DMS114 treated with DMSO at 0.1 percent for 48 hours (cell line): ENCODE data around the gene GLG1.
"Not testable (repeated sequence)": the region's sequence is repeated elsewhere in the genome, so short reads cannot be mapped to it uniquely, and the experiment has no call there.

Experiments used
- DNase-seq: peaks from one replicate; lab custom pipeline; 2025; ENCODE audit not compliant: unreplicated experiment; lab: John Stamatoyannopoulos, UW

Gene GLG1

DNA sequence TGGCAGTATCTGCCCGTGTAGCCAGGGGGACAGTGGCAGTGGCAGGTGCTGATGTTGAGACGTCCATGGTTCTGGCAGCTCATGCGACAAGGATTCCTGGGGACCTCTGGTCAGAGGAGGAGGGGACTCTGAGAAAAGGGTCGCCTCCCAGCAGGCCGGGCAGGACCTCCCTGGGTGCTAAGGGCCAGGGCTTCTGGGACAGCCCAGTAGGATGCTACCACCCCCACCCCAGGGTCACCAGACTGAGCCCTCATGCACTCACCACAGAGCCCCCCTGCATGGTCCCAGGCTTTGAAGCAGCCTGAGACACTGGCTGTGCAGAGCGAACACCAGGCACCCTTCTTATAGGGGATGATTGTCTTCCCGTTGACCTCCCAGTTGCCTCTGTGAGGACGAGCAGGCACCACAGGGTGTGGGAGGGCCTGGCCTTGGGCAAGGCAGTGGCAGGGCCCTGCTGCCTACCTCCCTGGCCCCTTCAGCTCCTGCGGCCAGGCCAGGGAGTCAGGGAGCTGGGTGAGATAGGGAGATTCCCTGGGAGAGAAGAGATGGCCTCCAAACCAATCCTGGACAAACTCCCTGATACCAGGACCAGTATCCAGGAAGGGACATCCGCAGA is 194.0 kb downstream of the GLG1 start:
- DNase-seq: not testable (repeated sequence)

DNA sequence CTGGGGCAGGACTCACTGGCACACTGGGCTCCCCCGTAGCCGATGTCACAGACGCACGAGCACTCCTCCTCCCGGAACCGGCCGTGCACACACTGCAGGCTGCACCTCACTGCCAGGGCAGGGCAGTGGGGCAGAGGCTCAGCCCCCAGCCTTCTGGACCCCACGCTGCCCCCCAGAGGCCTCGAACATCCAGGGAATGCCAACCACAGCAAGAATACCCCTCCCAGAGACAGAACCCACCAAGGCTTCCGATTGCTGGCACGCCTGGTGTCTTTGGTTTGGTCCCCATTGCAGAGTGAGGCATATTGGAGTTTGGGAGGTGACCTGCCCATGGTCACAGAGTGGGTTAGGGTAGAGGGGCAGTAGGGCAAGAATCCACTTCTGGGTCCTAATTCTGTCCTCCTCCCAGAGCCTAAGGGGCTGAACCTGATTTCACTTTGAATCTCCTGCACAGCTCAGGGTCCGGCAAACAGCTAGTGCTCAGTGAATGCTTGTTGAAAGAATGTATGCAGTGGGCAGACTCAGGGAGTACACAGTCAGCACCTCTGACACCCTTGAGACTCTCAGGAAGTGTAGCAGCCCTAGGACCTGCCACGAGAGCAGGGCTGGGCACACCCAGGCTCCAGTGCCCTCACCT is 194.7 kb downstream of the GLG1 start:
- not testable (repeated sequence) for DNase-seq

DNA sequence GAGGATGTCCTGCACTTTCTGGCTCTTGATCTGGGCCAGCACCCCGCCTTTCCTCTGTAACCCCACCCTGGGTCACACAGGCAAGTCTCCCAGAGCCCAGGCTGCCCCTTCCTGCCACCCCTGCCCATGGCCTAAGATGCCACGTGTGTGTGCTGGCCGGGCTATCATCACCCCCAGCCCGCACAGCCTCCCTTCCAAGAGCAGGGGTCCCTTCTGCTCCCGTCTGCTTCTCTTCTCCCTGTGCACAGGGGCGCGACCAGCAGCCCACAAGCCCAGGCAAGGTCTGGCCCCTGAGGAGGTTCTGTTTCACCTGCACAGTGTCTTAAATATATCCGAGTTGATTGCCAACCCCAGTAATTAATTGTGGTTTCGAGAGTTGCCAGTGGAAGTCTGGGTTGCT is 195.9 kb downstream of the GLG1 start:
- DNase-seq: not testable (repeated sequence)

DNA sequence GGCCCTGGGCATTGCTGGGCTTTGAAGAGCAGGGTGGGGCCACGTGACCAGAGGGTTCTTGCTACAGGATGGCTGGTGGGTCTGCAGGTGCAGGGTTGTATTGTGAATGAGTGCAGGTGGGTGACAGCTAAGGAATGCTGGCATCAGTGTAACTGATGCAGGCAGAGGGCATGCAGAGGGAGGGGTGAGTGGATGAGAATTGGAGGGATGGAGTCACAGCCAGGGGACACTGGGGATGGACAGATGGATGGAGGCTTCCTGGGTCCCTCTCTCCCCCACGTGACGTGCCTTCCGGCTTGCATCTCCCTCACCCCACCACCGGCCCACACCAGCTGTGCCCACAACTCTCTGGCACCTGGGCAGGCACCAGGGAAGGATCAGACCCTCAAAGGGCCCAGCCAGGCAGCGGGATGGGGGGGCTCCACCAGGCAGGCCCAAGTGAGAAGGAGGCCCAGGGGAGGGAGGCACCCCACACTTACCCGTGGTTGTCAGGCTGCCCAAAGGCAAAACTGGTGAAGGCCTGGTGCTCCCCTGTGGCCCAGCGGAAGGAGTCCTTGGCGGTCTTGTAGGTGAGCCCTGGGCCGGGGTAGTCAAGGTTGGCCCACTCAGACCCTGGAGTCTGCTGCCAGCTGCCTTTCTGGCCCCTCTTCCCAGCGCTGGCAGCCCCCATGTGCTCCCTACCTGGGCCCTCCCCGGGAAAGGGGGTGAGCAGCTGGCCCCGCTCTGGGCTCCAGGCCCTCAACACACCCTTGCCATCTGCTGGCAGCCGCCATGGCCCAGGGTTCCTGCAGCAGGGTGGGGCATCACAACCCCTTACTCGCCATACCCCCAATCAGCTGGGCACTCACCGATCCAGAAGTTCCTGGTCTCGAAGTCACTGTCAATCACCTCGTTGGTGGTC is 196.6 kb downstream of the GLG1 start:
- DNase-seq: not testable (repeated sequence)

DNA sequence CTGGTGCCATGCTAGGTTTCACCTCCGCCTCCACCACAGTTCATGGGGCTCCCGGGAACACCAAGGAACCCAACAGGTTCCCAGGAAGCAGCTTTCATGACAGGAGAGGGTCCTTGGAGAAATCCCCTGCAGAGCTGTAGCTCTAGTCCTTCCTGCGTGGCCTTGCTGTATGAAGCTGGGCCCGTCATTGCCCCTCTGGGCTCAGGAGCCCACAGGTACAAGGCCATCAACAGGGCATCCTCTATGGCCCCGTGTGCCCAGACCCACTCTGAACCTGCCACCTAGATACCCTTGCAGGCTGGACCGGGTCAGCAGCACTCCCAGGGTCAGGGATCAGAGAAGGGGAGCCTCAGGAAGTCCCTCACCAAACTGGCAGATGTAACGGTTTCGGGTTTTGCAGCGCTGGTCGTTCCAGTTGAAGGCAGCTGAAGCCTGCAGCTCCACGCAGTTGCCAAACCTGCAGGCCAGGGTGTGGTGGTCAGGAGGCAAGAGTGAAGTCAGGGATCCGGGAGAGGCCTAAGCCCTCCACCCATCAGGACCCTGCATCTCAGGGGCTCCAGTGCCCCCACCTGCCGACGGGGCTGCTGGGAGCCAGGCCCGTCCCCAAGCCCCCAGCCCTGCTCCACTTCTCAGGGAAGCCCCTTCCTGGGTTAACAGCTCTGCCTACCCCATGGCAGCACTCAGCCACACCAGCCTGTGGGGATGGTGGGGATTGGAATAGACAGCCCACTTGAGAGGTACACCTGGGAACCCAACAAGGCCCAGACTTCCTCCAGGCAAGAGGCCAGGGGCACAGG is 197.5 kb downstream of the GLG1 start:
- not testable (repeated sequence) for DNase-seq

DNA sequence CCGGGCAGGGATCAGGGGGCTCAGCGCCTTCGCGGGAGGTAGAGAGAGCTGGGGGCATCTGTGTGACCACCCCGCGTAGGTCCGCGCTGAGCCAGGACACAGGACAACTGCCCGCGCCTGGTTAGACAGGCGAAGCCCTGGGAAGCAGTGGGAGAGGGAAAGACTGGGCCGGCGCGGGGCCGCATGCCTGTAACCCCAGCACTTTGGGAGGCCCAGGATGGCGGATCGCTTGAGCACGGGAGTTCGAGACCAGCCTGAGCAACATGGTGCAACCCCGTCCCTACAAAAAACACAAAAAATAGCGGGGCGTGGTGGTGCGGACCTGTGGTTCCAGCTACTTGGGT is 199.6 kb downstream of the GLG1 start:
- DNase-seq: not testable (repeated sequence)

DNA sequence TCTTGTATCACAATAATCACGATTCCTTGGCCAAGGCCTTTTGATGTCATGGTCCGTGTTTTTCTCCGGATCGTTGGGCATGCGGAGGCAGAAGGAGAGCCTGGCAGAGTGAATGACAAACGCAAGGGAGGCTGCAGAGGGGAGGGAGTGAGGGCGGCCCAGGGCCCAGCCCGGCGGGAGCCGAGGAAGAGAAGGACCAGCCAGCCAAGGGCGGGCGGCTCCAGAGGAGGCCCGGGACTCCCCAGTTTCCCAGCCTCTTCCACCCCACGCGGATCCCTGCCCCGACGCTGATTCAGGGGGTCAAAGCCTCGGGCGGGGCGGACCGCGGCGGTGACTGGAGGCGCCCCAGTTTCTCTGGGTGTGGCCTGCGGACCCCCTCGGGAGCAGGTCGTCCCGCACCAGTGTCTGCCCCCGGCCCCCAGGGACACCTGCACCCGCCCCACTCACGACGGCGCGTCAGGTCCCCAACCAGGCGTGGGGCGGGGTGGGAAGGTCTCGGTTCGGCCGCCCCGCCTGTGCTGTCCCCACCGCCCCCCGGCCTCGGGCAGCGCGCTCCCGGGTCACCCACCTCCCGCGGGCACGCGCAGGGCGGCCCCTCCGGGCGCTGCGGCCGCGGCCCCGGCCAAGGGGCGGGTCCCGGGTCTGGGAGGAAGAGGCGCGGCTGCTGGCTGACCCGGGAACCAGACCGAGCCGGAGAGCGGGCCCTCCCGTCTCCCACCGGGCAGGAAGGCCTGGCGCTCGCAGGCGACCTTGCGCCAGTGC is 200.1 kb downstream of the GLG1 start:
- DNase-seq: not testable (repeated sequence)

DNA sequence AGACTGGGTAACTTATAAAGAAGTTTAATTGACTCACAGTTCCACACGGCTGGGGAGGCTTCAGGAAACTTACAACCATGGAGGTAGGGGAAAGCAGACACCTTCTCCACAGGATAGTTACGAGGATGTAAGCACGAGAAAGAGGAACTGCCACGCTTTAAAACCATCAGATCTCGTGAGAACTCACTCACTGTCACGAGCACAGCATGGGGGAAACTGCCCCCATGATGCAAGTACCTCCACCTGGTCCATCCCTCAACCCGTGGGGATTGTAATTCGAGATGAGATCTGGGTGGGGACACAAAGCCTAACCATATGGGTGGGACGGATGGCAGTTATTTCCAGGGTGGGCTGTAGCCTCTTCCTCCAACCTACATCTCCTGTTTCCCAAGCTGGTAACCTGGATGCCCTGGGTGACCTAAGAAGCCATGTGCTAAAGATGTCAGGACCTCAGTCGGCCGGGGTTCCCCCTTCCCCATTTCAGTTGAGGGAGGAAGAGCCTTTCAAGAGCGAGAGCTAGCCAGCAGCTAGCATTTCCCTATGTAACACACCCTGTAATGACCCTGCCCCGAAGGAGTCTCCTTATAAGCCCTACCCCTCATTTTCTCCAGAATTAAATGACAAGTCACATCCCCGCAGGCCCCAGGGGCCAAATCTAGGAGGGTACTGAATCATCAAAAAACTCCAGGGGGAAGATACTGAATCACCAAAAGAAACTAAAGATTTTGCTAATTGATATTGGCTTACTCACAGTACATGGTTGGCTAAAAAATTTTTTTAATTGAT is 202.6 kb downstream of the GLG1 start:
- not testable (repeated sequence) for DNase-seq

DNA sequence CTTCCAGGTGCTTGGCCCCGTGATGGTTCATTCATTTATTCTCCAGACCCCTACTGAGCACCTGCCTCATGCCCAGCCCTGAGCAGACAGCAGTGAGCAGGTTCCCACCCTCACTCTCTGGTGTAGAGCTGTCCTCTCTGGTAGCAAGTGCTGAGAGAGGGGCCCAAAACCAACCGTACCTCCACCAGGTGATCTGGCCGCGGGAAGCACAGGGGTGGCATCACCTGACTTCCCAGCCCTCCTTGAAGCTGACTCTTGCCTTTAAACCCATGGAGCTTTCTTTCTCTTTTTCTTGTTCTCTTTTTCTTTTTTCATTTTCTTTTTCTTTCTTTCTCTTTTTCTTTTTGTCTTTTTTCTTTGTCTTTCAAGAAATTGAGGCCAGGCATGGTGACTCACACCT is 206.7 kb downstream of the GLG1 start:
- DNase-seq: not testable (repeated sequence)

DNA sequence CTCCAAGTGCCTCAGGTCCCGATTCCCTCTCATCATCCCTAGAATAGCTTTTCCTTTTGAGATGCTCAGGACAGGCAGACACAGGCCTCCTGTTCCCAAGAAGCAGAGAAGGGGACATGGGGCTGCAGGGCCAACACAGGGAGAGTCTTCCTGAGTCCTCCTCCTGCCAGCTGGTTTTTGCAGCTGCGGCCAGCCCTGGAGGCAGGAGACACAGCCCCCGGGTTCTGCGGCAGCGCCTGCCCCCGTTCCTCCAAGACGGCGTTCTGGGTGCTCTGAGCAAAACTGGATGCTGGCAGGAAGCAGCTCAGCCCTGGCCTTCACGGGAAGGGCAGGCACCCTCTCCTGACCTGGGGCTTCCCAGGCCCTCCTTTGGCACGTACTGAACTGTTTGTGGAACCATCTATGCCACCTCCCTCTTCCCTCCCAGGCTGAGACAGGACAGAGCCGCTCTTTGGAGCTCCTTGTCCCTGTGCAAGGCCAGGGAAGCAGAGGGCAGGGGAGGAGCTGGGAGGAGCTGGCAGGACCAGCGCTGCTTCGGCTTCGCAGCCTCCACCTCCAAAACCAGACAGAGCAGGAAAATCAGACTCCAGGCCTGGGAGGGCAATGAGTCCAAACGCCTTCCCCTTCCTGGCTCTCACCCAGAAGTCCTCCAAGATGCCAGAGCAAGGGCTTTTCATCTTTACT is 208.6 kb downstream of the GLG1 start:
- not testable (repeated sequence) for DNase-seq
